Panc1 (cell line): ENCODE data around the gene DPP4. TPM values are rescaled to one million over a fixed set of nuclear protein-coding genes. Genes with fewer than 3 reads are reported as not detected.

ENCODE experiments used
- ATAC-seq: fragments of 200-7000 bp; cut with Tn5 transposase; 2 replicates; pipeline ENCODE4 v1.9.1; 2020; ENCODE audit warnings: mild to moderate bottlenecking, moderate library complexity
- BruUV-seq: library from RNA; stranded (reverse); fragments of 400-500 nt; replicated peaks from 2 replicates; lab custom pipeline; 2021; lab: Mats Ljungman, UMichigan
- CTCF ChIA-PET: fragments of 300-600 bp; sonication (Branson Sonifier 250); formaldehyde crosslinking; loops from one replicate; lab custom pipeline; 2022; ENCODE audit warnings: antibody characterized with exemption; lab: Charles Lee
- POLR2A ChIA-PET: fragments of 300-600 bp; sonication (Branson Sonifier 250); formaldehyde crosslinking; loops from one replicate; lab custom pipeline; 2022; ENCODE audit warnings: antibody characterized with exemption; lab: Charles Lee
- DNase-seq: peaks from one replicate; pipeline ENCODE4 v3.0.0-alpha.2; 2010; ENCODE audit warnings: low read depth, low spot score
- H3K27ac ChIP-seq: 2 replicates; pipeline ENCODE4 v1.5.1; 2011; ENCODE audit warnings: mild to moderate bottlenecking, low read length, inconsistent platforms
- H3K27me3 ChIP-seq: fragments of 200-500 bp; sonication (Bioruptor generic); 2 replicates; pipeline ENCODE4 v1.6.0; 2014; ENCODE audit warnings: low read length, inconsistent platforms; ENCODE audit not compliant: control insufficient read depth, insufficient read depth
- H3K36me3 ChIP-seq: fragments of 200-500 bp; sonication (Bioruptor generic); 2 replicates; pipeline ENCODE4 v1.5.1; 2014; ENCODE audit warnings: inconsistent platforms, mild to moderate bottlenecking, low read length, moderate library complexity; ENCODE audit not compliant: control insufficient read depth, insufficient read depth
- H3K4me1 ChIP-seq: 2 replicates; pipeline ENCODE4 v1.5.1; 2011; ENCODE audit warnings: inconsistent platforms, mild to moderate bottlenecking, low read length, moderate library complexity; ENCODE audit not compliant: control insufficient read depth, insufficient read depth
- H3K4me3 ChIP-seq, 2 experiments: 2 replicates each; pipeline ENCODE4 v1.5.1; 2011 to 2012; ENCODE audit warnings: low read depth in 2 of 2, low read length in 2 of 2, mild to moderate bottlenecking in 2 of 2, inconsistent platforms in 1 of 2, moderate library complexity in 1 of 2
- H3K9me3 ChIP-seq: fragments of 200-500 bp; sonication (Bioruptor generic); 2 replicates; pipeline ENCODE4 v1.5.1; 2014; ENCODE audit warnings: low read depth, mild to moderate bottlenecking, inconsistent platforms, low read length, moderate library complexity; ENCODE audit not compliant: control insufficient read depth, insufficient read depth
- CTCF ChIP-seq: fragments of 450-650 bp; IDR thresholded peaks from 2 replicates; pipeline ENCODE4 v1.5.1; 2017; ENCODE audit warnings: mild to moderate bottlenecking
- POLR2AphosphoS5 ChIP-seq: IDR thresholded peaks from 2 replicates; pipeline ENCODE4 v1.6.1; 2012; ENCODE audit warnings: mild to moderate bottlenecking, low read depth, low read length, moderate library complexity
- REST ChIP-seq, 2 experiments: IDR thresholded peaks; 2 replicates each; pipeline ENCODE4 v1.6.1; 2011 to 2012; ENCODE audit warnings: low read depth in 2 of 2, control low read depth in 1 of 2, low read length in 1 of 2, mild to moderate bottlenecking in 1 of 2, moderate library complexity in 1 of 2; ENCODE audit not compliant: insufficient read depth in 1 of 2
- SIN3A ChIP-seq: IDR thresholded peaks from 2 replicates; pipeline ENCODE4 v1.6.1; 2012; ENCODE audit warnings: low read depth, mild to moderate bottlenecking, low read length, moderate library complexity, borderline replicate concordance; ENCODE audit not compliant: insufficient read depth
- TCF7L2 ChIP-seq: IDR thresholded peaks from 2 replicates; pipeline ENCODE4 v1.6.1; 2011; ENCODE audit warnings: mild to moderate bottlenecking, low read depth, low read length, inconsistent platforms
- in situ Hi-C: cut with HindIII; loops from 2 replicates; pipeline ENCODE4 v1.10.0; 2016; ENCODE audit warnings: low sequenced_read_pairs, low pct_unique_long_range_greater_than_20kb
- intact Hi-C: fragments of 100-400 bp; cut with micrococcal nuclease; formaldehyde crosslinking; loops from one replicate; pipeline ENCODE4 v1.10.0; 2022; ENCODE audit not compliant: unreplicated experiment
- total RNA-seq: library from RNA; stranded (reverse); gene quantifications from one replicate; pipeline ENCODE4 v1.2.1, GENCODE V29; 2021; ENCODE audit not compliant: unreplicated experiment

The DPP4 gene
- total RNA-seq, 1 experiment from 2014 or later: 0.23 TPM

- POLR2A ChIA-PET: no interaction called here
- TF ChIP-seq SIN3A (no peak), TCF7L2 (no peak), POLR2AphosphoS5 (no peak), CTCF (no peak), REST (IDR thresholded peaks at IDR 0.05; ENCODE audit: insufficient read depth in 1 of 2, low read depth in 2 of 2, low read length in 1 of 2) (no peak)
- Histone ChIP-seq H3K27me3 (no peaks in the 10 kb centered on the region), H3K36me3 (no peaks in the 10 kb centered on the region), H3K27ac (no peak overlapping the region), H3K4me3 (no peak overlapping the region), H3K9me3 (no peaks in the 10 kb centered on the region), H3K4me1 (no peaks in the 10 kb centered on the region)
- intact Hi-C loops: no loop called here
- ATAC-seq (no peak), DNase-seq (no peak)
- in situ Hi-C loops: no loop called here
- CTCF ChIA-PET: no interaction called here
- BruUV-seq: no TSS peak
Measured at GRCh38 chr2:162084536-162084935, 10.5 kb upstream of the DPP4 start.

GRCh38 chr2:162082681-162083080 is 8.7 kb upstream of the DPP4 start:
- intact Hi-C loops: no loop called here
- ChIA-PET POLR2A (no interaction called here), CTCF (no interaction called here)
- Histone ChIP-seq H3K36me3 (no peaks in the 10 kb centered on the region), H3K9me3 (no peaks in the 10 kb centered on the region), H3K4me3 (no peak overlapping the region), H3K27me3 (no peaks in the 10 kb centered on the region), H3K4me1 (no peaks in the 10 kb centered on the region), H3K27ac (no peak overlapping the region)
- in situ Hi-C loops: no loop called here
- BruUV-seq: no TSS peak
- ATAC-seq (no peak), DNase-seq (no peak)
- TF ChIP-seq CTCF: no peak
- TF ChIP-seq TCF7L2: no peak
- no peak for TF ChIP-seq REST (IDR thresholded peaks at IDR 0.05; ENCODE audit: insufficient read depth in 1 of 2, low read depth in 2 of 2, low read length in 1 of 2)
- no peak for TF ChIP-seq SIN3A
- TF ChIP-seq POLR2AphosphoS5: no peak
